Kidney epithelial cell (primary cell): ENCODE results near the gene GVQW3. TPM values are rescaled to one million over a fixed set of nuclear protein-coding genes. Genes with fewer than 3 reads are reported as not detected.
"Not testable (repeated sequence)": the region's sequence is repeated elsewhere in the genome, so short reads cannot be mapped to it uniquely, and the experiment has no call there.

Source experiments
- DNase-seq: peaks from one replicate; pipeline ENCODE4 v3.0.0-alpha.2; 2010; ENCODE audit warnings: low read depth
- H3K27me3 ChIP-seq: 2 replicates; pipeline ENCODE4 v1.6.0; 2011; ENCODE audit warnings: low read length; ENCODE audit not compliant: control insufficient read depth, insufficient read depth
- H3K36me3 ChIP-seq: 2 replicates; pipeline ENCODE4 v1.5.1; 2011; ENCODE audit warnings: low read length; ENCODE audit not compliant: control insufficient read depth, insufficient read depth
- H3K4me3 ChIP-seq: 2 replicates; pipeline ENCODE4 v1.5.1; 2011; ENCODE audit warnings: low read depth, mild to moderate bottlenecking, control low read depth, low read length
- total RNA-seq: library from RNA; depleted of rRNA; stranded (reverse); fragments of >200 nt; gene quantifications from 2 replicates; pipeline ENCODE4 v1.2.3, GENCODE V29; 2015
- TF ChIP-seq, protein P1 (sequence below): IDR thresholded peaks from 2 replicates; pipeline ENCODE4 v1.5.1; 2011; ENCODE audit warnings: mild to moderate bottlenecking, moderate library complexity, low read length, control low read depth, inconsistent platforms; ENCODE audit not compliant: insufficient read depth, poor library complexity, severe bottlenecking

Gene GVQW3
- total RNA-seq, 1 donor from 2014 or later: 1.1 TPM

DNA sequence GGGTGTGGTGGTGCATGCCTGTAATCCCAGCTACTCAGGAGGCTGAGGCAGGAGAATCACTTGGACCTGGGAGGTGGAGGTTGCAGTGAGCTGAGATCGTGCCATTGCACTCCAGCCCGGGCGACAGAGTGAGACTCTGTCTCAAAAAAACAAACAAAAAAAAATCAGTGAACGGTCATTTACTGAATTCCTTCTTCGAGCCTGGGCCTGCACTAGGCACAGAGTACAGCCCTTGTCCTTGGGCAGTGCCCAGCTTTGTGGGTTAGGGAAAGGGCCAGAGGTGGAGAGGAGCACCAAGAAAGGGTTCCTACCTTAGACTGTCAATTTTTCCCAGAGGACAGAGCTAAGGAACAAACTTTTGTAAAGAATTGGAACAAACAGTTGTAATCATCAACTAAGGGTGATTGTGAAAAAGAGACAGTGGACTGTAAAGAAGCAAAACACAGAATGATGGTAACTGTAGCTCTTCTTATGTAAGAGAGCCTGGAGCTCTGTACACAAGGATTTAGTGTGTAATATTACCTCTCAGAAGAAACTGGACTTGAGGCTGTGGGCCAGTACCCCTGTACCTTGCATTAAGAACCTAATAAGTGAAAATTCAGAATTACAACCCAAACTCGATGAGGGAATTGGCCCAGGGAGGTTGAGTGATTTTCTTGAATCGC lies 10.8 kb downstream of the GVQW3 start:
- H3K27me3 ChIP-seq: no peaks in the 10 kb centered on the region
- H3K36me3 ChIP-seq: no peaks in the 10 kb centered on the region
- no peak overlapping the region for H3K4me3 ChIP-seq
- TF ChIP-seq, protein P1, sequence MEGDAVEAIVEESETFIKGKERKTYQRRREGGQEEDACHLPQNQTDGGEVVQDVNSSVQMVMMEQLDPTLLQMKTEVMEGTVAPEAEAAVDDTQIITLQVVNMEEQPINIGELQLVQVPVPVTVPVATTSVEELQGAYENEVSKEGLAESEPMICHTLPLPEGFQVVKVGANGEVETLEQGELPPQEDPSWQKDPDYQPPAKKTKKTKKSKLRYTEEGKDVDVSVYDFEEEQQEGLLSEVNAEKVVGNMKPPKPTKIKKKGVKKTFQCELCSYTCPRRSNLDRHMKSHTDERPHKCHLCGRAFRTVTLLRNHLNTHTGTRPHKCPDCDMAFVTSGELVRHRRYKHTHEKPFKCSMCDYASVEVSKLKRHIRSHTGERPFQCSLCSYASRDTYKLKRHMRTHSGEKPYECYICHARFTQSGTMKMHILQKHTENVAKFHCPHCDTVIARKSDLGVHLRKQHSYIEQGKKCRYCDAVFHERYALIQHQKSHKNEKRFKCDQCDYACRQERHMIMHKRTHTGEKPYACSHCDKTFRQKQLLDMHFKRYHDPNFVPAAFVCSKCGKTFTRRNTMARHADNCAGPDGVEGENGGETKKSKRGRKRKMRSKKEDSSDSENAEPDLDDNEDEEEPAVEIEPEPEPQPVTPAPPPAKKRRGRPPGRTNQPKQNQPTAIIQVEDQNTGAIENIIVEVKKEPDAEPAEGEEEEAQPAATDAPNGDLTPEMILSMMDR: no peak
- DNase-seq: no peak

DNA sequence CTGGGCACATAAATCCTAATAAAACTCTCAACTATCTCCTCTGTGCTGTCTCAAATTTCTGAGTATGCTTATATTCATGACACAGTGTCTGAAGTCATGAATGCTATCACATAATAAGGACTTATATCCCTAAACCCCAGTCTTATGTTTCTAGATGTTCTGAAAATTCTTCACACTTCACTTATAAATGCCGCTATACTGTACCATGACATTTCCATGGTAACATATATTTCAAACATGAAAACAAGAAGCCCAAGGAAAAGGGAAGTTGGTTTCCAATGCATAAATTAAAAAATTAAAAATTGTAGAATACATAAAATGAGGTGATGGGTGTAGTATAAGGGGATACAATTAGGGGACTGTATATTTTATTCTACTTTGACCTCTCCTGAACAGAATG lies 11.7 kb downstream of the GVQW3 start:
- Histone ChIP-seq H3K27me3 (no peaks in the 10 kb centered on the region), H3K36me3 (no peaks in the 10 kb centered on the region), H3K4me3 (no peak overlapping the region)
- TF ChIP-seq, protein P1: no peak
- no peak for DNase-seq

DNA sequence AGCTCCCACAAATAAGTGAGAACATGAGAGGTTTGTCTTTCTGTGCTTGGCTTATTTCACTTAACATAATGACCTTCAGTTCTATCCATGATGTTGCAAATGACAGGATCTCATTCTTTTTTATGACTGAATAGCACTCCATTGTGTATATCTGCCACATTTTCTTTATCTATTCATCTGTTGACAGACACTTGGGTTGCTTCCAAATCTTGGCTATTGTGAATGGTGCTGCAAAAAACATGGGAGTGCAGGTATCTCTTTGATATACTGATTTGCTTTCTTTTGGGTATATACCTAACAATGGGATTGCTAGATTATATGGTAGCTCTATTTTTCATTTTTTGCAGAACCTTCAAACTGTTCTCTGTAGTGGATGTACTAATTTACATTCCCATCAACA lies 13.3 kb downstream of the GVQW3 start:
- no peak for DNase-seq
- Histone ChIP-seq H3K4me3 (no peak overlapping the region), H3K27me3 (no peaks in the 10 kb centered on the region), H3K36me3 (no peaks in the 10 kb centered on the region)
- TF ChIP-seq, protein P1: no peak

DNA sequence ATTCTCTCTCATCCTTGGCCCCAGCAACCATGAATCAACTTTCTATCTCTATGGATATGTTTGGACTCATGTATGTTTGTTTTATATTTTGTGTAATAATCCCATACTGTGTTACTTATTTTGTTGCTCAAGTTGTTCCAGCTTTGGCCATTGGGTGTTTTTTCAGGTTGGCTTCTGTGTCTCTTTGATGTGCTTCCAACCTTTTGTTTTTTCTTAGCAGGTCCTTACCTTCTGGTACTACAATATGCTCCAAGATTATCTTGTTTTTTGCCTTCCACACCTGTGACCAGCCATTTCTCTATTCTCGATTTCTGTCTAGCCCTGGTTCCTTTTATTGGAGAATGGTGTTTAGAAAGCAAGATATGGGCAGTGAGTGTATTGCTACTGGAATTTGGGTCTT lies 14.2 kb downstream of the GVQW3 start:
- TF ChIP-seq, protein P1: no peak
- Histone ChIP-seq H3K4me3 (no peak overlapping the region), H3K27me3 (no peaks in the 10 kb centered on the region), H3K36me3 (no peaks in the 10 kb centered on the region)
- no peak for DNase-seq

DNA sequence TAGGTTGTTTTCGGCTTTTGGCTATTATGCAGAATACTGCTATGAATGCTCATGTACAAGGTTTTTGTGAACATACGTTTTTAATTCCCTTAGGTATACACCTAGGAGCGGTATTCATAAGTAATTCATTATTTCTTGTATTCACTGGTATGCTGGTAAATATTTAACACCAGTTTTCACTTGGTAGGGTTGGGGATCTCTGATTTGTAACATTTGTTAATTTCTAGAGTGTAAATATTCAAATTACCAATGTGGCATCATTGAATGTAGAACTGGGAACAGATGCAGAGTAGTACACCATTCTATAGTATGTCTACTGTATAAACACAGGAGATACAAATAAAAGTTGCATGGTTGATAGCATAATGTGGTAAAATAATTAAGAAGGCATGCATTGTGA lies 16.3 kb downstream of the GVQW3 start:
- H3K27me3 ChIP-seq: no peaks in the 10 kb centered on the region
- no peak for DNase-seq
- H3K36me3 ChIP-seq: no peaks in the 10 kb centered on the region
- no peak overlapping the region for H3K4me3 ChIP-seq
- TF ChIP-seq, protein P1: no peak

DNA sequence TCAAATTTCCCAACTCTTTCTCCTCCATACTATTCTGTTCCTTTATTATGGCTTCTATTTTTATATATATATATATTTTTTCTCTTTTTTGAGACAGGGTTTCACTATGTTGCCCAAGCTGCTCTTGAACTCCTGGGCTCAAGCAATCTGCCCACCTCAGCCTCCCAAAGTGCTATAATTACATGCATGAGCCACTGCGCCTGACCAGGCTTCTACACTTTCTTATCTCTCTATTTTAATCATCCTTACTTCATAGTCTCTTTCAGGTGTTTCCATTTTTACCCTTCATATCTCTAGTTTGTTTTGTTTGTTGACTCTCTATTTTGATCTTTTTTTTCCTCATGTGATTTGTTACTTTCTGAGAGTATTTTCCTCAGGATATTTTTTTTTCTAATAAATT lies 19.8 kb downstream of the GVQW3 start:
- Histone ChIP-seq H3K36me3 (no peaks in the 10 kb centered on the region), H3K4me3 (no peak overlapping the region), H3K27me3 (no peaks in the 10 kb centered on the region)
- DNase-seq: no peak
- TF ChIP-seq, protein P1: no peak

DNA sequence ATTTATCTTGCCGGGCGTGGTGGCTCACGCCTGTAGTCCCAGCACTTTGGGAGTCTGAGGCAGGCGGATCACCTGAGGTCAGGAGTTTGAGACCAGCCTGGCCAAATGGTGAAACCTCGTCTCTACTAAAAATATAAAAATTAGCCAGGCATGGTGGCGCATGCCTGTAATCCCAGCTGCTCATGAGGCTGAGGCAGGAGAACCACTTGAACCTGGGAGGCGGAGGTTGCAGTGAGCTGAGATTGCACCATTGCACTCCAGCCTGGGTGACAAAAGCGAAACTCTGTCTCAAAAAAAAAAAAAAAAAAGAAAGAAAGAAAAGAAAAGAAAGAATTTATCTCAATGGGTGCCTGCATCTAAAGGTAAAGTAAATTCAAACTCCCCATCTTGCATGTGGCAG lies 20.4 kb downstream of the GVQW3 start:
- DNase-seq, H3K27me3 ChIP-seq, H3K4me3 ChIP-seq, H3K36me3 ChIP-seq: not testable (repeated sequence)
